Activated T-cell treated with anti-CD3 and anti-CD28 coated beads, Interleukin-2, amount 50 U/mL, for 4 hours (primary cell): ENCODE measurements around the gene AFMID. TPM values are rescaled to one million over a fixed set of nuclear protein-coding genes. Genes with fewer than 3 reads are reported as not detected.

Experiments used
- ATAC-seq, 2 donors: fragments of 200-7000 bp; cut with Tn5 transposase; one replicate each; pipeline ENCODE4 v1.10.0; 2021
- DNase-seq: peaks from one replicate; pipeline ENCODE4 v3.0.0-alpha.2; 2020
- H3K27me3 Mint-ChIP-seq: one replicate; pipeline ENCODE4 v1.8.0; 2021; ENCODE audit warnings: low read depth, mixed read lengths
- H3K36me3 Mint-ChIP-seq: one replicate; pipeline ENCODE4 v1.8.0; 2022; ENCODE audit warnings: mixed read lengths; ENCODE audit not compliant: insufficient read depth
- H3K4me1 Mint-ChIP-seq: one replicate; pipeline ENCODE4 v1.8.0; 2021; ENCODE audit warnings: low read depth, mixed read lengths
- H3K4me3 Mint-ChIP-seq: one replicate; pipeline ENCODE4 v1.8.0; 2021; ENCODE audit warnings: mild to moderate bottlenecking, moderate library complexity, mixed read lengths
- H3K9me3 Mint-ChIP-seq: one replicate; pipeline ENCODE4 v1.8.0; 2021; ENCODE audit warnings: mixed read lengths
- total RNA-seq, 3 donors: library from RNA; stranded (reverse); gene quantifications; one replicate each; pipeline ENCODE4 v1.2.1, GENCODE V29; 2021

Gene AFMID
- total RNA-seq, 3 donors from 2014 or later: 15.8 to 16.9 (median 16.1) TPM

GRCh38 chr17:78146881-78147280, 40.3 kb upstream of the AFMID start:
- ATAC-seq (no peak), DNase-seq (no peak)

GRCh38 chr17:78147315-78147998, 39.7 kb upstream of the AFMID start:
- H3K9me3 Mint-ChIP-seq: no peaks in the 10 kb centered on the region
- peak; percentile 30 to 31 for ATAC-seq
- no peak overlapping the region for H3K4me3 Mint-ChIP-seq
- H3K27me3 Mint-ChIP-seq: no peaks in the 10 kb centered on the region
- peaks cover 35% of the 10 kb centered on the region for H3K4me1 Mint-ChIP-seq
- no peaks in the 10 kb centered on the region for H3K36me3 Mint-ChIP-seq
- DNase-seq: no peak

More at GRCh38 chr17:78146881-78147280, 40.3 kb upstream of the AFMID start:
- peaks cover 37% of the 10 kb centered on the region for H3K4me1 Mint-ChIP-seq
- no peaks in the 10 kb centered on the region for H3K9me3 Mint-ChIP-seq
- no peaks in the 10 kb centered on the region for H3K36me3 Mint-ChIP-seq
- H3K4me3 Mint-ChIP-seq: no peak overlapping the region
- no peaks in the 10 kb centered on the region for H3K27me3 Mint-ChIP-seq

GRCh38 chr17:78148286-78149016, 38.7 kb upstream of the AFMID start:
- H3K4me1 Mint-ChIP-seq: peaks cover 29% of the 10 kb centered on the region
- H3K36me3 Mint-ChIP-seq: no peaks in the 10 kb centered on the region
- H3K4me3 Mint-ChIP-seq: no peak overlapping the region

GRCh38 chr17:78151514-78152008, 35.6 kb upstream of the AFMID start:
- Mint-ChIP-seq H3K4me1 (peaks cover 20% of the 10 kb centered on the region), H3K4me3 (no peak overlapping the region), H3K36me3 (no peaks in the 10 kb centered on the region), H3K27me3 (no peaks in the 10 kb centered on the region), H3K9me3 (no peaks in the 10 kb centered on the region)
- ATAC-seq: no peak
- no peak for DNase-seq

More at GRCh38 chr17:78148286-78149016, 38.7 kb upstream of the AFMID start:
- Mint-ChIP-seq H3K9me3 (no peaks in the 10 kb centered on the region), H3K27me3 (no peaks in the 10 kb centered on the region)
- ATAC-seq (no peak), DNase-seq (no peak)

GRCh38 chr17:78154903-78155811, 32.0 kb upstream of the AFMID start:
- H3K9me3 Mint-ChIP-seq: no peaks in the 10 kb centered on the region
- H3K4me1 Mint-ChIP-seq: peaks cover 9% of the 10 kb centered on the region
- peak; percentile 46 to 50 for ATAC-seq
- no peaks in the 10 kb centered on the region for H3K36me3 Mint-ChIP-seq
- no peak overlapping the region for H3K4me3 Mint-ChIP-seq
- no peak for DNase-seq
- peaks cover 2% of the 10 kb centered on the region for H3K27me3 Mint-ChIP-seq

GRCh38 chr17:78159575-78160158, 27.5 kb upstream of the AFMID start:
- ATAC-seq (peak; percentile 73 to 77), DNase-seq (no peak)
- Mint-ChIP-seq H3K9me3 (no peaks in the 10 kb centered on the region), H3K4me1 (peaks cover 7% of the 10 kb centered on the region), H3K36me3 (no peaks in the 10 kb centered on the region), H3K27me3 (peaks cover 2% of the 10 kb centered on the region), H3K4me3 (no peak overlapping the region)

GRCh38 chr17:78163881-78164747, 23.0 kb upstream of the AFMID start:
- Mint-ChIP-seq H3K9me3 (no peaks in the 10 kb centered on the region), H3K36me3 (no peaks in the 10 kb centered on the region), H3K4me1 (peaks cover 9% of the 10 kb centered on the region), H3K4me3 (no peak overlapping the region), H3K27me3 (peaks cover 2% of the 10 kb centered on the region)
- no peak for ATAC-seq
- DNase-seq: no peak

GRCh38 chr17:78164748-78165607, 22.2 kb upstream of the AFMID start:
- no peaks in the 10 kb centered on the region for H3K36me3 Mint-ChIP-seq
- no peaks in the 10 kb centered on the region for H3K27me3 Mint-ChIP-seq
- no peak overlapping the region for H3K4me3 Mint-ChIP-seq
- DNase-seq (no peak), ATAC-seq (no peak)
- no peaks in the 10 kb centered on the region for H3K9me3 Mint-ChIP-seq
- peaks cover 4% of the 10 kb centered on the region for H3K4me1 Mint-ChIP-seq

- H3K4me1 Mint-ChIP-seq: peaks cover 16% of the 10 kb centered on the region
- no peak overlapping the region for H3K4me3 Mint-ChIP-seq
Observed at GRCh38 chr17:78166416-78166815, 20.7 kb upstream of the AFMID start.

GRCh38 chr17:78168242-78168902, 18.8 kb upstream of the AFMID start, which contains the start of gene SYNGR2:
Gene SYNGR2, plus strand, starts transcription at chr17:78168581. Its CDS starts 36 bp downstream, at chr17:78168617.
- ATAC-seq (peak; percentile 93), DNase-seq (peak; percentile 83)
- Mint-ChIP-seq H3K27me3 (no peaks in the 10 kb centered on the region), H3K4me1 (peaks cover 35% of the 10 kb centered on the region), H3K4me3 (peak within 1 kb of the TSS; percentile 78), H3K36me3 (peaks cover 6% of the 10 kb centered on the region), H3K9me3 (no peaks in the 10 kb centered on the region)

More at GRCh38 chr17:78166416-78166815, 20.7 kb upstream of the AFMID start:
- Mint-ChIP-seq H3K9me3 (no peaks in the 10 kb centered on the region), H3K27me3 (no peaks in the 10 kb centered on the region), H3K36me3 (no peaks in the 10 kb centered on the region)
- DNase-seq: no peak
- ATAC-seq: no peak

- H3K4me3 Mint-ChIP-seq: peak overlapping the region; percentile 78
- H3K9me3 Mint-ChIP-seq: no peaks in the 10 kb centered on the region
- H3K27me3 Mint-ChIP-seq: no peaks in the 10 kb centered on the region
- ATAC-seq (peak; percentile 58 to 59), DNase-seq (peak; percentile 61)
- H3K36me3 Mint-ChIP-seq: peaks cover 14% of the 10 kb centered on the region
- peaks cover 42% of the 10 kb centered on the region for H3K4me1 Mint-ChIP-seq
Observed at GRCh38 chr17:78168903-78169793, 18.0 kb upstream of the AFMID start.
